ENCODE measurements around the gene BCR. TPM values are rescaled to one million over a fixed set of nuclear protein-coding genes. Genes with fewer than 3 reads are reported as not detected.

Gene BCR
- polyA plus RNA-seq, 4 donors, result 49.3 to 63.8 (median 61.8) TPM

- DNase-seq (ENCODE audit: low read depth in 4 of 4, low spot score in 2 of 4), result no peak
Measured at GRCh38 chr22:23283591-23284503, 103.5 kb downstream of the BCR start.

- DNase-seq (ENCODE audit: low read depth in 4 of 4, low spot score in 2 of 4), result no peak
Measured at GRCh38 chr22:23284504-23285033, 104.3 kb downstream of the BCR start.

GRCh38 chr22:23285236-23285635 lies 104.9 kb downstream of the BCR start:
- no peak for DNase-seq (ENCODE audit: low read depth in 4 of 4, low spot score in 2 of 4)

GRCh38 chr22:23285734-23286133 lies 105.4 kb downstream of the BCR start:
- DNase-seq (ENCODE audit: low read depth in 4 of 4, low spot score in 2 of 4), result no peak

- no peak for DNase-seq (ENCODE audit: low read depth in 4 of 4, low spot score in 2 of 4)
Measured at GRCh38 chr22:23286296-23286695, 106.0 kb downstream of the BCR start.

GRCh38 chr22:23287136-23288095 lies 107.1 kb downstream of the BCR start:
- DNase-seq (ENCODE audit: low read depth in 4 of 4, low spot score in 2 of 4), result no peak

GRCh38 chr22:23288301-23289129 lies 108.2 kb downstream of the BCR start:
- DNase-seq (ENCODE audit: low read depth in 4 of 4, low spot score in 2 of 4), result no peak

GRCh38 chr22:23289130-23289503 lies 108.8 kb downstream of the BCR start:
- DNase-seq (ENCODE audit: low read depth in 4 of 4, low spot score in 2 of 4), result no peak

- DNase-seq (ENCODE audit: low read depth in 4 of 4, low spot score in 2 of 4), result no peak
Measured at GRCh38 chr22:23289851-23290724, 109.8 kb downstream of the BCR start.

GRCh38 chr22:23291806-23292452 lies 111.6 kb downstream of the BCR start:
- DNase-seq (ENCODE audit: low read depth in 4 of 4, low spot score in 2 of 4), result no peak

GRCh38 chr22:23292453-23293350 lies 112.4 kb downstream of the BCR start:
- no peak for DNase-seq (ENCODE audit: low read depth in 4 of 4, low spot score in 2 of 4)

GRCh38 chr22:23293720-23294119 lies 113.4 kb downstream of the BCR start:
- no peak for DNase-seq (ENCODE audit: low read depth in 4 of 4, low spot score in 2 of 4)

- no peak for DNase-seq (ENCODE audit: low read depth in 4 of 4, low spot score in 2 of 4)
Measured at GRCh38 chr22:23294221-23294620, 113.9 kb downstream of the BCR start.

- no peak for DNase-seq (ENCODE audit: low read depth in 4 of 4, low spot score in 2 of 4)
Measured at GRCh38 chr22:23300476-23300875, 120.2 kb downstream of the BCR start.

- DNase-seq (ENCODE audit: low read depth in 4 of 4, low spot score in 2 of 4), result no peak
Measured at GRCh38 chr22:23301591-23301990, 121.3 kb downstream of the BCR start.

- DNase-seq (ENCODE audit: low read depth in 4 of 4, low spot score in 2 of 4), result no peak
Measured at GRCh38 chr22:23302171-23303002, 122.1 kb downstream of the BCR start.

All from left renal cortex interstitium (tissue), 4 donors.